Stimulated activated CD8-positive, alpha-beta memory T cell treated with anti-CD3 and anti-CD28 coated beads, Interleukin-12 subunit alpha, Interleukin-12 subunit beta, amount 100 ng/mL, for 4 hours (primary cell): ENCODE data around the gene SLC25A39.

Experiments
- DNase-seq: peaks from one replicate; pipeline ENCODE4 v3.0.0-alpha.2; 2020; ENCODE audit warnings: low read depth

SLC25A39 gene

GRCh38 chr17:44277976-44278375 lies 46.6 kb downstream of the SLC25A39 start:
- DNase-seq = no peak

GRCh38 chr17:44273607-44274006 lies 51.0 kb downstream of the SLC25A39 start:
- no peak for DNase-seq

GRCh38 chr17:44272954-44273353 lies 51.7 kb downstream of the SLC25A39 start:
- no peak for DNase-seq

- no peak for DNase-seq
These were observed 52.2 kb downstream of the SLC25A39 start for GRCh38 chr17:44272321-44272951.
